HepG2 (cell line): ENCODE results near the gene RHOG. TPM values are rescaled to one million over a fixed set of nuclear protein-coding genes. Genes with fewer than 3 reads are reported as not detected.

Experiments
- ATAC-seq: fragments of 200-7000 bp; cut with Tn5 transposase; 3 replicates; pipeline ENCODE4 v1.9.1; 2020; ENCODE audit warnings: mild to moderate bottlenecking, moderate library complexity
- BruUV-seq: library from RNA; stranded (reverse); fragments of 400-500 nt; replicated peaks from 2 replicates; lab custom pipeline; 2021; lab: Mats Ljungman, UMichigan
- CTCF ChIA-PET: fragments of 300-600 bp; formaldehyde crosslinking; extraction: SDS; loops from one replicate; lab custom pipeline; 2021; ENCODE audit warnings: low total read pairs, inconsistent platforms, low intra/inter-chr PET ratio; lab: Yijun Ruan, JAX
- POLR2A ChIA-PET: fragments of 350-600 bp; sonication (Branson Sonifier 250); formaldehyde crosslinking; loops from one replicate; lab custom pipeline; 2020; ENCODE audit warnings: antibody characterized with exemption, inconsistent platforms; lab: Yijun Ruan, JAX
- DNase-seq: peaks from one replicate; pipeline ENCODE4 v3.0.0-alpha.2; 2015; ENCODE audit warnings: low spot score
- FAIRE-seq: peaks from 3 replicates; lab custom pipeline; 2011; peaks lifted over from hg19 to GRCh38; lab: Jason Lieb, UNC
- H2AFZ ChIP-seq: one replicate; pipeline ENCODE4 v1.6.1; 2011; ENCODE audit warnings: low read length, inconsistent platforms
- H3K27ac ChIP-seq: fragments of 300-600 bp; 3 replicates; pipeline ENCODE4 v1.8.0; 2011; ENCODE audit warnings: mixed run types, mild to moderate bottlenecking, mixed read lengths, low read length, inconsistent platforms; ENCODE audit not compliant: insufficient read depth; ENCODE audit errors: extremely low read length
- H3K27me3 ChIP-seq, 2 experiments: fragments of 200-600 bp in 1 of 2; 2 replicates in 1 of 2; 3 replicates in 1 of 2; pipeline versions ENCODE4 v1.6.0 to v1.8.0; 2011; ENCODE audit warnings: low read length in 2 of 2, mild to moderate bottlenecking in 2 of 2, moderate library complexity in 2 of 2, inconsistent platforms in 1 of 2; ENCODE audit not compliant: insufficient read depth in 2 of 2, control insufficient read depth in 1 of 2
- H3K36me3 ChIP-seq, 2 experiments: fragments of 200-600 bp in 1 of 2; replicated peaks in 1 of 2; 2 replicates in 1 of 2; 3 replicates in 1 of 2; pipeline versions ENCODE4 v1.5.1 to v1.8.0; 2011; ENCODE audit warnings: low read length in 2 of 2, inconsistent platforms in 1 of 2; ENCODE audit not compliant: insufficient read depth in 2 of 2, control insufficient read depth in 1 of 2
- H3K4me1 ChIP-seq: 2 replicates; pipeline ENCODE4 v1.5.1; 2012; ENCODE audit warnings: low read length, inconsistent platforms; ENCODE audit not compliant: insufficient read depth
- H3K4me2 ChIP-seq: 2 replicates; pipeline ENCODE4 v1.6.0; 2011; ENCODE audit warnings: low read depth, low read length, inconsistent platforms
- H3K4me3 ChIP-seq, 3 experiments: fragments of 200-600 bp in 1 of 3; sonication (generic), shearing (Covaris generic) in 1 of 3; replicated peaks in 1 of 3; 2 replicates each; pipeline ENCODE4 v1.5.1; 2011 to 2016; ENCODE audit warnings: low read length in 3 of 3, inconsistent platforms in 2 of 3, low read depth in 2 of 3, mild to moderate bottlenecking in 2 of 3, control low read depth in 1 of 3, mixed read lengths in 1 of 3; ENCODE audit not compliant: insufficient read depth in 1 of 3
- H3K79me2 ChIP-seq: one replicate; pipeline ENCODE4 v1.6.1; 2011; ENCODE audit warnings: low read length, inconsistent platforms; ENCODE audit not compliant: insufficient read depth
- H3K9ac ChIP-seq: 2 replicates; pipeline ENCODE4 v1.6.0; 2011; ENCODE audit warnings: mild to moderate bottlenecking, low read depth, low read length, inconsistent platforms; ENCODE audit not compliant: insufficient read depth
- H3K9me3 ChIP-seq: 2 replicates; pipeline ENCODE4 v1.5.1; 2012; ENCODE audit warnings: mild to moderate bottlenecking, low read length
- H4K20me1 ChIP-seq: 2 replicates; pipeline ENCODE4 v1.6.0; 2011; ENCODE audit warnings: inconsistent platforms, mild to moderate bottlenecking, low read length, moderate library complexity; ENCODE audit not compliant: insufficient read depth
- AGO1 ChIP-seq: fragments of 200-400 bp; formaldehyde crosslinking; IDR thresholded peaks from 2 replicates; pipeline ENCODE4 v1.6.1; 2017; ENCODE audit warnings: mild to moderate bottlenecking, low read depth, low read length, moderate library complexity; ENCODE audit not compliant: poor library complexity, severe bottlenecking
- CBX5 ChIP-seq: sonication (generic); formaldehyde crosslinking; IDR thresholded peaks from 2 replicates; pipeline ENCODE4 v1.4.0; 2020; ENCODE audit warnings: missing genetic modification reagents, borderline replicate concordance
- ISX ChIP-seq: sonication (generic); formaldehyde crosslinking; conservative IDR thresholded peaks from 2 replicates; pipeline ENCODE4 v1.5.0; 2020; ENCODE audit warnings: missing genetic modification reagents
- JDP2 ChIP-seq: sonication (generic); formaldehyde crosslinking; IDR thresholded peaks from 2 replicates; pipeline ENCODE4 v1.8.1; 2022; ENCODE audit warnings: missing genetic modification reagents, borderline replicate concordance
- PHF5A ChIP-seq: IDR thresholded peaks from one replicate; pipeline ENCODE4 v1.6.1; 2018; ENCODE audit warnings: low read depth, missing genetic modification reagents; ENCODE audit not compliant: unreplicated experiment
- SKI ChIP-seq: fragments of 450-650 bp; IDR thresholded peaks from one replicate; pipeline ENCODE4 v1.6.1; 2018; ENCODE audit warnings: mild to moderate bottlenecking; ENCODE audit not compliant: partially characterized antibody
- ZBTB38 ChIP-seq: sonication (generic); formaldehyde crosslinking; IDR thresholded peaks from 2 replicates; pipeline ENCODE4 v1.5.1; 2020; ENCODE audit warnings: mild to moderate bottlenecking, missing genetic modification reagents
- ZMYM3 ChIP-seq: sonication (generic); formaldehyde crosslinking; IDR thresholded peaks from 2 replicates; pipeline ENCODE4 v1.5.1; 2020; ENCODE audit warnings: mild to moderate bottlenecking, missing genetic modification reagents
- ZNF207 ChIP-seq: fragments of 450-650 bp; IDR thresholded peaks from 2 replicates; pipeline ENCODE4 v1.6.1; 2016; ENCODE audit warnings: antibody characterized with exemption, borderline replicate concordance
- ZNF44 ChIP-seq: sonication (generic); formaldehyde crosslinking; IDR thresholded peaks from 2 replicates; pipeline ENCODE4 v1.5.1; 2020; ENCODE audit warnings: mild to moderate bottlenecking, missing genetic modification reagents
- ZNF570 ChIP-seq: sonication (generic); formaldehyde crosslinking; IDR thresholded peaks from 2 replicates; pipeline ENCODE4 v1.4.0; 2020; ENCODE audit warnings: mild to moderate bottlenecking, missing genetic modification reagents, borderline replicate concordance
- ZNF672 ChIP-seq: sonication (generic); formaldehyde crosslinking; IDR thresholded peaks from 2 replicates; pipeline ENCODE4 v1.8.1; 2022; ENCODE audit warnings: missing genetic modification reagents
- ZNF737 ChIP-seq: sonication (generic); formaldehyde crosslinking; IDR thresholded peaks from 2 replicates; pipeline ENCODE4 v1.5.0; 2020; ENCODE audit warnings: missing genetic modification reagents, mild to moderate bottlenecking, borderline replicate concordance
- ZNF766 ChIP-seq: sonication (generic); formaldehyde crosslinking; IDR thresholded peaks from 2 replicates; pipeline ENCODE4 v1.5.0; 2020; ENCODE audit warnings: missing genetic modification reagents, borderline replicate concordance
- ZNF782 ChIP-seq: sonication (generic); formaldehyde crosslinking; IDR thresholded peaks from 2 replicates; pipeline ENCODE4 v1.4.0; 2020; ENCODE audit warnings: missing genetic modification reagents, mild to moderate bottlenecking, borderline replicate concordance
- ZNF788 ChIP-seq: sonication (generic); formaldehyde crosslinking; IDR thresholded peaks from 2 replicates; pipeline ENCODE4 v1.5.0; 2020; ENCODE audit warnings: mild to moderate bottlenecking, missing genetic modification reagents, borderline replicate concordance
- ZNF883 ChIP-seq: sonication (generic); formaldehyde crosslinking; IDR thresholded peaks from 2 replicates; pipeline ENCODE4 v1.5.1; 2020; ENCODE audit warnings: mild to moderate bottlenecking, missing genetic modification reagents; ENCODE audit errors: not compliant biosample characterization
- WGBS: methylation state at CpG from one replicate; pipeline ENCODE4 v1.1.6; 2017; ENCODE audit warnings: low lambda C conversion rate; 5-methylcytosine and 5-hydroxymethylcytosine counted together
- in situ Hi-C: cut with HindIII; loops from 2 replicates; pipeline ENCODE4 v1.10.0; 2017; ENCODE audit warnings: low pct_unique_long_range_greater_than_20kb; ENCODE audit not compliant: extremely low pct_ligation_motif_present
- intact Hi-C: fragments of 100-400 bp; cut with micrococcal nuclease; formaldehyde crosslinking; loops from one replicate; pipeline ENCODE4 v1.10.0; 2022; ENCODE audit not compliant: unreplicated experiment
- polyA plus RNA-seq, 8 experiments: library from polyadenylated mRNA; depleted of rRNA in 3 of 8; stranded (reverse) in 7 of 8; unstranded in 1 of 8; fragments of >200 nt; fragmentation: Illumina TruSeq in 4 of 8; extraction: Trizol in 4 of 8; gene quantifications; 2 replicates each; pipeline versions ENCODE4 v1.2.1 to v1.2.3, GENCODE V29; 2011 to 2016; ENCODE audit warnings: low read depth in 4 of 8, missing spikeins in 1 of 8, mixed read lengths in 1 of 8; ENCODE audit not compliant: insufficient read depth in 1 of 8
- total RNA-seq, 5 experiments: library from RNA; depleted of rRNA; stranded (reverse); fragments of >200 nt; fragmentation: Illumina TruSeq; extraction: Trizol; gene quantifications; 2 replicates each; pipeline ENCODE4 v1.2.3, GENCODE V29; 2016; ENCODE audit warnings: low read depth in 1 of 5
- TF ChIP-seq, protein P1 (sequence below): fragments of 450-650 bp; IDR thresholded peaks from 2 replicates; pipeline ENCODE4 v1.6.1; 2017; ENCODE audit warnings: mild to moderate bottlenecking

The RHOG gene
- total and polyA plus RNA-seq, 2 of the 13 experiments (the other 11 are each of a cell fraction or from before 2014, with no cell fraction given) = 7.7 to 23.4 TPM

DNA sequence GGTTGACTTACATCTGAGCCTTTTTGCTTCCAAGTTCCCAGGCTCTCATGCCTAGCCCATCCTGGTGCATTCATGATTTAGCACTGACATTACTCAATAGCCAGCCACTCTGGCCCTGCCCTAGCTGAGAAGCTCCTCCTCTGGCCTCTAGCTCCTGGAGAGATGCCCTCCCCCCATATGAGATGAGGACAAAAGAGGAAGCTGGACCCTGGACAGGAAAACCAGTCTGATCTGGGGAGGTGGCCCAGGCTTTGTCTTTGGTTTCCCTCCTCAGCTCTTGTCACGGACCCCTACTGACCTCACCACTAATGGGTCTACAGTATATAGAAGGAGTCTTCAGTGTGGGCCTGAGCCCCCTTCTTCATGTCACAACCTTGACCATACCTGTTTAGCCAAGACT is 3.0 kb downstream of the RHOG start:
- ChIA-PET POLR2A (interaction anchor here (1.2 kb wide), 1 partner anchor 17 kb away, joined by 4 read pairs; the partner anchor contains the start of gene STIM1), CTCF (no interaction called here)
- no peak for ATAC-seq
- in situ Hi-C loops (no loop called here), intact Hi-C loops (no loop called here)
- no peak for TF ChIP-seq ZNF766 (CRISPR knock-in tag)
- no peak for TF ChIP-seq ZNF570 (CRISPR knock-in tag)
- TF ChIP-seq ZNF782 (CRISPR knock-in tag) = no peak
- TF ChIP-seq ZBTB38 = no peak
- TF ChIP-seq ZNF788 (CRISPR knock-in tag) = no peak
- TF ChIP-seq ZNF672 (CRISPR knock-in tag) = no peak
- no peak for TF ChIP-seq ZNF207
- no peak for TF ChIP-seq ZMYM3 (CRISPR knock-in tag)
- no peak for TF ChIP-seq ISX
- no peak for TF ChIP-seq ZNF737
- TF ChIP-seq CBX5 = no peak
- TF ChIP-seq ZNF883 (CRISPR knock-in tag) = no peak
- TF ChIP-seq JDP2 = no peak
- TF ChIP-seq SKI = no peak
- TF ChIP-seq AGO1 = no peak
- TF ChIP-seq ZNF44 (CRISPR knock-in tag) = no peak
- TF ChIP-seq, protein P1, sequence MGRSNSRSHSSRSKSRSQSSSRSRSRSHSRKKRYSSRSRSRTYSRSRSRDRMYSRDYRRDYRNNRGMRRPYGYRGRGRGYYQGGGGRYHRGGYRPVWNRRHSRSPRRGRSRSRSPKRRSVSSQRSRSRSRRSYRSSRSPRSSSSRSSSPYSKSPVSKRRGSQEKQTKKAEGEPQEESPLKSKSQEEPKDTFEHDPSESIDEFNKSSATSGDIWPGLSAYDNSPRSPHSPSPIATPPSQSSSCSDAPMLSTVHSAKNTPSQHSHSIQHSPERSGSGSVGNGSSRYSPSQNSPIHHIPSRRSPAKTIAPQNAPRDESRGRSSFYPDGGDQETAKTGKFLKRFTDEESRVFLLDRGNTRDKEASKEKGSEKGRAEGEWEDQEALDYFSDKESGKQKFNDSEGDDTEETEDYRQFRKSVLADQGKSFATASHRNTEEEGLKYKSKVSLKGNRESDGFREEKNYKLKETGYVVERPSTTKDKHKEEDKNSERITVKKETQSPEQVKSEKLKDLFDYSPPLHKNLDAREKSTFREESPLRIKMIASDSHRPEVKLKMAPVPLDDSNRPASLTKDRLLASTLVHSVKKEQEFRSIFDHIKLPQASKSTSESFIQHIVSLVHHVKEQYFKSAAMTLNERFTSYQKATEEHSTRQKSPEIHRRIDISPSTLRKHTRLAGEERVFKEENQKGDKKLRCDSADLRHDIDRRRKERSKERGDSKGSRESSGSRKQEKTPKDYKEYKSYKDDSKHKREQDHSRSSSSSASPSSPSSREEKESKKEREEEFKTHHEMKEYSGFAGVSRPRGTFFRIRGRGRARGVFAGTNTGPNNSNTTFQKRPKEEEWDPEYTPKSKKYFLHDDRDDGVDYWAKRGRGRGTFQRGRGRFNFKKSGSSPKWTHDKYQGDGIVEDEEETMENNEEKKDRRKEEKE = no peak
- TF ChIP-seq PHF5A (CRISPR knock-in tag) = no peak
- no peak overlapping the region for H3K9ac ChIP-seq
- no peaks in the 10 kb centered on the region for H3K9me3 ChIP-seq
- H4K20me1 ChIP-seq = peaks cover 5% of the 10 kb centered on the region; the same call in 1 of the 2 replicates
- H3K27me3 ChIP-seq = no peaks in the 10 kb centered on the region; a peak in 1 of 5 replicates
- no peak overlapping the region for H3K27ac ChIP-seq
- FAIRE-seq = peak; percentile 12
- H3K4me3 ChIP-seq = no peak overlapping the region
- H2AFZ ChIP-seq = no peak overlapping the region
- H3K4me2 ChIP-seq = no peak overlapping the region
- H3K79me2 ChIP-seq = peaks cover 23% of the 10 kb centered on the region
- no TSS peak for BruUV-seq
- peaks cover 0 to 2% of the 10 kb centered on the region in 2 experiments; a peak in 3 of 5 replicates for H3K36me3 ChIP-seq
- DNase-seq = no peak
- peaks cover 59% of the 10 kb centered on the region for H3K4me1 ChIP-seq
- no CpG with 5 or more reads among the region's 1 CpG for WGBS
